HL-60 (cell line): ENCODE results near the gene HTR3E.

Experiments
- DNase-seq, 2 experiments: peaks; one replicate each; pipeline ENCODE4 v3.0.0-alpha.2; 2010 to 2020; ENCODE audit warnings: low read depth in 1 of 2, low spot score in 1 of 2
- H3K27ac ChIP-seq: fragments of 250-450 bp; sonication (Bioruptor Pico); replicated peaks from 2 replicates; pipeline ENCODE4 v1.5.1; 2020; ENCODE audit warnings: mild to moderate bottlenecking, moderate library complexity
- H3K27me3 ChIP-seq: fragments of 250-450 bp; sonication (Bioruptor Pico); 2 replicates; pipeline ENCODE4 v1.5.1; 2021; ENCODE audit warnings: mild to moderate bottlenecking, moderate library complexity; ENCODE audit not compliant: insufficient read depth, poor library complexity, severe bottlenecking
- H3K4me3 ChIP-seq: replicated peaks from 2 replicates; pipeline ENCODE4 v1.5.1; 2011; ENCODE audit warnings: mild to moderate bottlenecking, control low read depth, low read length; ENCODE audit not compliant: insufficient read depth
- CTCF ChIP-seq: IDR thresholded peaks from one replicate; pipeline ENCODE4 v1.5.1; 2011; ENCODE audit warnings: low read length, control low read depth, inconsistent platforms; ENCODE audit not compliant: insufficient read depth
- GABPA ChIP-seq: IDR thresholded peaks from 2 replicates; pipeline ENCODE4 v1.6.1; 2012; ENCODE audit warnings: low read depth
- POLR2AphosphoS5 ChIP-seq: IDR thresholded peaks from 2 replicates; pipeline ENCODE4 v1.6.1; 2012; ENCODE audit warnings: low read depth
- REST ChIP-seq: IDR thresholded peaks from 2 replicates; pipeline ENCODE4 v1.6.1; 2012; ENCODE audit warnings: low read depth; ENCODE audit not compliant: insufficient replicate concordance
- SPI1 ChIP-seq: IDR thresholded peaks from 2 replicates; pipeline ENCODE4 v1.6.1; 2012; ENCODE audit warnings: low read depth, mild to moderate bottlenecking, borderline replicate concordance

HTR3E gene

GRCh38 chr3:184059424-184059823, 37.4 kb upstream of the HTR3E start:
- H3K27me3 ChIP-seq, result no peaks in the 10 kb centered on the region
- H3K4me3 ChIP-seq, result no peak overlapping the region
- DNase-seq, result no peak
- TF ChIP-seq REST (no peak), POLR2AphosphoS5 (no peak), SPI1 (no peak), GABPA (no peak), CTCF (no peak)
- no peak overlapping the region for H3K27ac ChIP-seq

GRCh38 chr3:184062637-184063036, 34.2 kb upstream of the HTR3E start:
- H3K27me3 ChIP-seq, result no peaks in the 10 kb centered on the region
- no peak overlapping the region for H3K4me3 ChIP-seq
- no peak overlapping the region for H3K27ac ChIP-seq
- no peak for TF ChIP-seq SPI1
- DNase-seq, result no peak

GRCh38 chr3:184066211-184066610, 30.7 kb upstream of the HTR3E start:
- no peak for DNase-seq
- no peaks in the 10 kb centered on the region for H3K27me3 ChIP-seq
- no peak overlapping the region for H3K4me3 ChIP-seq
- no peak for TF ChIP-seq REST
- TF ChIP-seq SPI1, result no peak
- TF ChIP-seq GABPA, result no peak
- TF ChIP-seq POLR2AphosphoS5, result no peak
- no peak for TF ChIP-seq CTCF
- H3K27ac ChIP-seq, result no peak overlapping the region

- DNase-seq, result no peak
- no peaks in the 10 kb centered on the region for H3K27me3 ChIP-seq
- H3K27ac ChIP-seq, result no peak overlapping the region
- H3K4me3 ChIP-seq, result no peak overlapping the region
- no peak for TF ChIP-seq POLR2AphosphoS5
- TF ChIP-seq GABPA, result no peak
- no peak for TF ChIP-seq REST
- TF ChIP-seq SPI1, result no peak
- no peak for TF ChIP-seq CTCF
These were observed 29.2 kb upstream of the HTR3E start for GRCh38 chr3:184067573-184068055.
